NCI-H1105 treated with DMSO at 0.1 percent for 48 hours (cell line): ENCODE data around the gene PTCD2.

Experiments
- DNase-seq: peaks from one replicate; lab custom pipeline; 2025; lab: John Stamatoyannopoulos, UW

The PTCD2 gene

GRCh38 chr5:72319976-72320752 lies at the start of gene PTCD2, which contains the start of gene MRPS27:
PTCD2 (plus strand) TSS chr5:72320373; CDS start chr5:72320383, 10 bp downstream.
MRPS27 (minus strand) TSS chr5:72320240; CDS start chr5:72320221, 19 bp downstream.
- DNase-seq, result peak; percentile 92

- no peak for DNase-seq
Observed at GRCh38 chr5:72271702-72272101, 48.5 kb upstream of the PTCD2 start.

GRCh38 chr5:72272398-72272797 lies 47.8 kb upstream of the PTCD2 start:
- no peak for DNase-seq

- DNase-seq, result no peak
Observed at GRCh38 chr5:72273547-72273946, 46.6 kb upstream of the PTCD2 start.

- DNase-seq, result no peak
Observed at GRCh38 chr5:72276219-72276752, 43.9 kb upstream of the PTCD2 start.

- DNase-seq, result no peak
Observed at GRCh38 chr5:72280581-72281069, 39.5 kb upstream of the PTCD2 start.

- no peak for DNase-seq
Observed at GRCh38 chr5:72281430-72281763, 38.8 kb upstream of the PTCD2 start.

- DNase-seq, result no peak
Observed at GRCh38 chr5:72281764-72282499, 38.2 kb upstream of the PTCD2 start.

GRCh38 chr5:72282878-72283277 lies 37.3 kb upstream of the PTCD2 start:
- DNase-seq, result no peak

- no peak for DNase-seq
Observed at GRCh38 chr5:72283358-72283757, 36.8 kb upstream of the PTCD2 start.

- DNase-seq, result no peak
Observed at GRCh38 chr5:72284559-72285423, 35.4 kb upstream of the PTCD2 start.

GRCh38 chr5:72285424-72285821 lies 34.8 kb upstream of the PTCD2 start:
- DNase-seq, result no peak

GRCh38 chr5:72286798-72287197 lies 33.4 kb upstream of the PTCD2 start:
- no peak for DNase-seq

GRCh38 chr5:72288924-72289323 lies 31.2 kb upstream of the PTCD2 start:
- DNase-seq, result peak; percentile 94

GRCh38 chr5:72290356-72291133 lies 29.6 kb upstream of the PTCD2 start:
- no peak for DNase-seq

- no peak for DNase-seq
Observed at GRCh38 chr5:72291601-72292000, 28.6 kb upstream of the PTCD2 start.

- no peak for DNase-seq
Observed at GRCh38 chr5:72292411-72292810, 27.8 kb upstream of the PTCD2 start.

- DNase-seq, result no peak
Observed at GRCh38 chr5:72293495-72294055, 26.6 kb upstream of the PTCD2 start.

GRCh38 chr5:72294473-72294872 lies 25.7 kb upstream of the PTCD2 start:
- DNase-seq, result no peak

- no peak for DNase-seq
Observed at GRCh38 chr5:72295539-72295938, 24.6 kb upstream of the PTCD2 start.

- no peak for DNase-seq
Observed at GRCh38 chr5:72296256-72296655, 23.9 kb upstream of the PTCD2 start.
